Measurements from ENCODE around the gene IQUB. TPM values are rescaled to one million over a fixed set of nuclear protein-coding genes. Genes with fewer than 3 reads are reported as not detected.
"Not testable (repeated sequence)": the region's sequence is repeated elsewhere in the genome, so short reads cannot be mapped to it uniquely, and the experiment has no call there.

IQUB gene
- total RNA-seq, 4 donors from 2014 or later, result not detected

DNA sequence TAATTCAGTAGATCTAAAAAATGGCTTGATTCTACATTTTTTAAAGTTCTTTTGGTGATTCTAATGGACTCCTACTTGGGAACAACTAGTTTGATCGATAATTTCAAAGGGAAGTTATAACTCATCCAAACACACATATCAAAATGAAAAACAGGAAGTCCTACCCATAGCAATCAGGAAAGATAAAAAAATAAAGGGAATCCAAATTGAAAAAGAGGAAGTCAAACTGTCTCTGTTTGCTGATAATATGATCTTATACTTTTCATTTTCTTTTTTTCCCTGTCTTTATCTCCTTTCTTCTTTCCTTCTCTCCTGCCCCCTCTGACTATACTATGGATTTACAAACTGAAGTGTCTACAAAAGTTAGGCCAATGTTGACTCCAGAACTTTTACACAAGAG is 118.8 kb downstream of the IQUB start:
- peaks cover 0 to 4% (median 0%) of the 10 kb centered on the region in 4 donors for H3K9me3 ChIP-seq
- no peaks in the 10 kb centered on the region for H3K4me1 ChIP-seq

DNA sequence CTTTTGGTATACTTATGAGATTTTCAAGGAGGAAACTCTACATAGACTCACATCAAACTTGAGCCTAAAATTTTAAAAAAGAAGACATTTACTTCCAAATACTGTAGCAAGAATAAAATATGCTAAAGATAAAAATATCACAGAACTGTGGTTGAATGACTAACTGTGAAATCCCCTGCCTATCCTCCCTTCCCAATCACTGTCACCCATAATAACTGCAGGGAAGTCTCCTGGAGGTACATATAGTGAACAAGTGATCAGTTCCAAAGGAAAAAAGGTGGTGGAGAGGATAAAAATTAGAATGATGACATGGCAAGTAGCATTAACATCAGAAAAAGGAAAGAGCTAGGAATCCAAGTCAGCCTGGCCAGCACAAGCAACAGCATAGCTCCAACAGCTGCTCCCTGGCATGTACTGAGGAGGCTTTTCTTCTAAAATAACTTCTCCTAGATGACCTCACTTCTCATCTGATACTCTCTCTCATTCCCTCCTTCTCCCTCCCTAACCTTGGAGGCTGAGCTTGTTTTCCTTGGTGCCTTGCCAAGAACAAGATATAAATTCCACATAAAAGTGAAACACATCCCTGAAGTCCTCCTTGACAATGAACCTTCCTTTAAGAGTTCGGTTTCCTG is 124.0 kb downstream of the IQUB start:
- Histone ChIP-seq H3K4me1 (no peaks in the 10 kb centered on the region), H3K27ac (no peak overlapping the region), H3K36me3 (no peaks in the 10 kb centered on the region), H3K4me3 (no peak overlapping the region), H3K9me3 (no peaks in the 10 kb centered on the region), H3K27me3 (no peaks in the 10 kb centered on the region)
- no peak for DNase-seq
- TF ChIP-seq, protein P1, sequence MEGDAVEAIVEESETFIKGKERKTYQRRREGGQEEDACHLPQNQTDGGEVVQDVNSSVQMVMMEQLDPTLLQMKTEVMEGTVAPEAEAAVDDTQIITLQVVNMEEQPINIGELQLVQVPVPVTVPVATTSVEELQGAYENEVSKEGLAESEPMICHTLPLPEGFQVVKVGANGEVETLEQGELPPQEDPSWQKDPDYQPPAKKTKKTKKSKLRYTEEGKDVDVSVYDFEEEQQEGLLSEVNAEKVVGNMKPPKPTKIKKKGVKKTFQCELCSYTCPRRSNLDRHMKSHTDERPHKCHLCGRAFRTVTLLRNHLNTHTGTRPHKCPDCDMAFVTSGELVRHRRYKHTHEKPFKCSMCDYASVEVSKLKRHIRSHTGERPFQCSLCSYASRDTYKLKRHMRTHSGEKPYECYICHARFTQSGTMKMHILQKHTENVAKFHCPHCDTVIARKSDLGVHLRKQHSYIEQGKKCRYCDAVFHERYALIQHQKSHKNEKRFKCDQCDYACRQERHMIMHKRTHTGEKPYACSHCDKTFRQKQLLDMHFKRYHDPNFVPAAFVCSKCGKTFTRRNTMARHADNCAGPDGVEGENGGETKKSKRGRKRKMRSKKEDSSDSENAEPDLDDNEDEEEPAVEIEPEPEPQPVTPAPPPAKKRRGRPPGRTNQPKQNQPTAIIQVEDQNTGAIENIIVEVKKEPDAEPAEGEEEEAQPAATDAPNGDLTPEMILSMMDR (IDR thresholded peaks at IDR 0.05), result no peak
- TF ChIP-seq POLR2A (IDR thresholded peaks at IDR 0.05), result no peak

More for the DNA sequence above, 118.8 kb downstream of the IQUB start:
- TF ChIP-seq, protein P1 (IDR thresholded peaks at IDR 0.05), result no peak
- no peak for TF ChIP-seq POLR2A (IDR thresholded peaks at IDR 0.05)
- no peaks in the 10 kb centered on the region for H3K27me3 ChIP-seq
- H3K4me3 ChIP-seq, result no peak overlapping the region
- H3K36me3 ChIP-seq, result no peaks in the 10 kb centered on the region
- no peak overlapping the region for H3K27ac ChIP-seq
- DNase-seq, result no peak

DNA sequence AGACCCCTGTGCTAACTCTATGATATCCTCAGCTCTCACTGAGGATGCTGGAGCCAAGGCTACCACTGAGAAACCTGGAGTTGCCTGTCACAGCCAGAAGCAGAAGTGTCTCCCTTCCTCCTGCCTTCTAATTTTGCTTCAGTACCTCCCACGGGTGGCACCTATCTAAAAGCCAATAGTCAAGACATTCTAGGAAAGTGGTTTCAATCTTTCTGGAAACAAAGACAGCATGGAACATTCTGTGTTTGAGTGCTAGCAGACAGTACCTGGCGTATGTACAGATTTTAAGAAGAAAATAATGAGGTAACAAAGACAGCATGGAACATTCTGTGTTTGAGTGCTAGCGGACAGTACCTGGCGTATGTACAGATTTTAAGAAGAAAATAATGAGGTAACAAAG is 126.4 kb downstream of the IQUB start:
- H3K4me1 ChIP-seq, H3K36me3 ChIP-seq, H3K27ac ChIP-seq, H3K27me3 ChIP-seq, H3K9me3 ChIP-seq, H3K4me3 ChIP-seq, DNase-seq: not testable (repeated sequence)

Small RNAs within 50 kb of the gene (small RNA-seq; reads per million reads assigned to genes)
- 0 reads per million in 2 donors for gene RNU6-296P

Other genes with a start within 250 kb of the IQUB start
- 10 to 100 TPM; 35.7 to 55.2 (median 45.4) TPM for gene NDUFA5, start 23.2 kb upstream of the IQUB start, total RNA-seq
- gene ASB15, start 67.2 kb upstream of the IQUB start, total RNA-seq, result not detected
- not detected for gene LMOD2, start 121.3 kb upstream of the IQUB start, total RNA-seq
- gene WASL, start 214.4 kb upstream of the IQUB start, total RNA-seq, result 10 to 100 TPM; 33.8 to 60.2 (median 51.5) TPM

Data from Peyer's patch (tissue), 4 donors.